ENCODE results near the gene CA10.

Gene CA10

GRCh38 chr17:52145476-52145875 lies 13.0 kb downstream of the CA10 start:
- DNase-seq, result no peak

- no peak for DNase-seq
These were observed 15.0 kb downstream of the CA10 start for GRCh38 chr17:52143542-52143941.

- no peak for DNase-seq
These were observed 17.9 kb downstream of the CA10 start for GRCh38 chr17:52140601-52141000.

GRCh38 chr17:52138752-52139151 lies 19.8 kb downstream of the CA10 start:
- no peak for DNase-seq

GRCh38 chr17:52138350-52138749 lies 20.2 kb downstream of the CA10 start:
- DNase-seq, result no peak

GRCh38 chr17:52136166-52136565 lies 22.3 kb downstream of the CA10 start:
- no peak for DNase-seq

- no peak for DNase-seq
These were observed 23.9 kb downstream of the CA10 start for GRCh38 chr17:52134641-52135040.

- DNase-seq, result no peak
These were observed 29.8 kb downstream of the CA10 start for GRCh38 chr17:52128721-52129120.

GRCh38 chr17:52124993-52125392 lies 33.5 kb downstream of the CA10 start:
- DNase-seq, result no peak

GRCh38 chr17:52124561-52124960 lies 34.0 kb downstream of the CA10 start:
- no peak for DNase-seq

- DNase-seq, result no peak
These were observed 38.0 kb downstream of the CA10 start for GRCh38 chr17:52120465-52120864.

- DNase-seq, result no peak
These were observed 47.5 kb downstream of the CA10 start for GRCh38 chr17:52110923-52111581.

GRCh38 chr17:52106638-52107261 lies 51.8 kb downstream of the CA10 start:
- peak; percentile 50 for DNase-seq

GRCh38 chr17:52106072-52106471 lies 52.4 kb downstream of the CA10 start:
- no peak for DNase-seq

GRCh38 chr17:52105591-52105990 lies 52.9 kb downstream of the CA10 start:
- DNase-seq, result no peak

GRCh38 chr17:52096056-52096455 lies 62.5 kb downstream of the CA10 start:
- no peak for DNase-seq

- DNase-seq, result no peak
These were observed 74.3 kb downstream of the CA10 start for GRCh38 chr17:52084176-52084575.

- no peak for DNase-seq
These were observed 79.0 kb downstream of the CA10 start for GRCh38 chr17:52079496-52079895.

- DNase-seq, result no peak
These were observed 86.8 kb downstream of the CA10 start for GRCh38 chr17:52071712-52072111.

GRCh38 chr17:52064791-52065211 lies 93.7 kb downstream of the CA10 start:
- DNase-seq, result no peak

- no peak for DNase-seq
These were observed 109.0 kb downstream of the CA10 start for GRCh38 chr17:52049496-52049895.

- DNase-seq, result no peak
These were observed 109.5 kb downstream of the CA10 start for GRCh38 chr17:52049051-52049450.

- no peak for DNase-seq
These were observed 110.2 kb downstream of the CA10 start for GRCh38 chr17:52048137-52048898.

GRCh38 chr17:52047086-52047485 lies 111.4 kb downstream of the CA10 start:
- DNase-seq, result no peak
